Measurements from ENCODE around the gene NGRN. TPM values are rescaled to one million over a fixed set of nuclear protein-coding genes. Genes with fewer than 3 reads are reported as not detected.
"Not testable (repeated sequence)": the region's sequence is repeated elsewhere in the genome, so short reads cannot be mapped to it uniquely, and the experiment has no call there.

NGRN gene
- total RNA-seq, 1 donor, result 68.4 TPM

DNA sequence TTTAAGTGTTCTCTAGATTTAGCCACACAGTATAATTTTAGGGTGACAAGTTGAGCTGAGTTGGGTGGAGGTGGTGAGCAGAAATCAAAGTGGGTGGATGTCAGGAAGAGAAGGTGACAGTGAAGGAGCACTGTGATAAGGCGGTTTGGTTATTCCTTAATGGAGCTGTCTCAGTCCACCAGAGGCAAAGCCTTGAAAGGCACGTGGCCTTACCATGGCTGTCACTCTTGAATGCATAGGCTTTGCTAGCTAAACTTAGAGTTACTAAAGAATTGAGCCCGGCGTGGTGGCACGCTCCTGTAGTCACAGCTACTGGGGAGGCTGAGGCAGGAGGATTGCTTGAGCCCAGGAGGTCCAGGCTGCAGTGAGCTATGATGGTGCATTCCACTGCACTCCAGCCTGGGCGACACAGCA, 16.7 kb upstream of the NGRN start:
- no peaks in the 10 kb centered on the region for H3K36me3 ChIP-seq (ENCODE audit: insufficient read depth, low read length)
- H3K27me3 ChIP-seq (ENCODE audit: insufficient read depth, low read length), result peaks cover 4% of the 10 kb centered on the region
- H3K79me2 ChIP-seq (ENCODE audit: insufficient read depth, low read length), result no peaks in the 10 kb centered on the region
- no peak for TF ChIP-seq CTCF (IDR thresholded peaks at IDR 0.05; ENCODE audit: extremely low read depth, low read depth, low read length)
- H3K9me3 ChIP-seq (ENCODE audit: low read depth, low read length), result no peaks in the 10 kb centered on the region
- H3K27ac ChIP-seq (ENCODE audit: low read depth, low read length), result no peak overlapping the region
- H3K4me2 ChIP-seq (ENCODE audit: insufficient read depth, low read length), result peak overlapping the region; percentile 87
- peak overlapping the region; percentile 96 for H2AFZ ChIP-seq (ENCODE audit: low read length)
- no peak for DNase-seq (ENCODE audit: insufficient read length, low spot score, missing footprints)
- H3K4me3 ChIP-seq (ENCODE audit: insufficient read depth, low read length), result peak overlapping the region; percentile 82
- H3K4me1 ChIP-seq (ENCODE audit: insufficient read depth, low read length), result peaks cover 5% of the 10 kb centered on the region
- no peaks in the 10 kb centered on the region for H4K20me1 ChIP-seq (ENCODE audit: insufficient read depth, low read length)

DNA sequence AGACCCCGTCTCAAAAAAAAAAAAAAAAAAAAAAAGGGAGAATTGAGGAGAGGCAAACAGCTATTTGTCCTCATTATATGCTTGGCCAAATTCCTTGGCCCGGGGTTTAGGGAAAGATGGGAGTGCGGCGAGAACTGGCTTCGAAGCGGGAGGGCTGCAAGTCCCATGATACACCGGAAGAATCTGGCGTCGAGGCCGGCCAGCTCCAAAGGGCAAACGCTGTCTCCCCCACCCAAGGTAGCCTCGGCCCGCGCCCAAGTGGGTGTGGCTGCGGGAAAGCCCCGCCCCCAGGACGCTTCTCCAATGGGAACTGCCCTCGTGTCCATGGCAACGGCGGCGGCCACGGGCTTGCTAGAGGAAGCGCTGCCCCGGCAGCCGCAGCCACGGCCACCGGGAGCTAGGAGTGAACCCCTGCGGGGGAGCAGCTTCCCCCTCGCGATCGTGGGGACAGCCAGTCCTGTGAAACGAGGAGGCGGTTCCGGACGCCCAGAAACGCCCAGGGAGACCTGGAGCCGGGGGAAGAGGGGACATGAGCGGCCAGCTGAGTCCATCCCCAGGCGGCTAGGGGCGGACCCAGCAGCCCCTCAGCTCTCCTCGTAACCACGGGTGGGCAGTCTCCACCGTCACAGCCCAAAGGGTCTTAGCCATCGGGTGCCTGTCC, 16.1 kb upstream of the NGRN start, which contains the start of gene TTLL13:
Gene TTLL13, plus strand, starts transcription at position 354 of the 661 bp plus-strand sequence. CDS start 1,075 bp downstream, outside the sequence.
- Histone ChIP-seq H3K27ac (ENCODE audit: low read depth, low read length) (no peak within 1 kb of the TSS), H3K9me3 (ENCODE audit: low read depth, low read length) (no peaks in the 10 kb centered on the region)
- peak; percentile 96 for DNase-seq (ENCODE audit: insufficient read length, low spot score, missing footprints)

GRCh38 chr15:90257776-90258175, 7.7 kb upstream of the NGRN start:
- DNase-seq (ENCODE audit: insufficient read length, low spot score, missing footprints), result no peak
- Histone ChIP-seq H3K9me3 (ENCODE audit: low read depth, low read length) (no peaks in the 10 kb centered on the region), H3K27me3 (ENCODE audit: insufficient read depth, low read length) (no peaks in the 10 kb centered on the region), H2AFZ (ENCODE audit: low read length) (no peak overlapping the region), H3K4me3 (ENCODE audit: insufficient read depth, low read length) (no peak overlapping the region), H3K27ac (ENCODE audit: low read depth, low read length) (no peak overlapping the region), H4K20me1 (ENCODE audit: insufficient read depth, low read length) (no peaks in the 10 kb centered on the region), H3K36me3 (ENCODE audit: insufficient read depth, low read length) (no peaks in the 10 kb centered on the region), H3K4me2 (ENCODE audit: insufficient read depth, low read length) (no peak overlapping the region), H3K79me2 (ENCODE audit: insufficient read depth, low read length) (no peaks in the 10 kb centered on the region), H3K4me1 (ENCODE audit: insufficient read depth, low read length) (peaks cover 12% of the 10 kb centered on the region)
- TF ChIP-seq CTCF (IDR thresholded peaks at IDR 0.05; ENCODE audit: extremely low read depth, low read depth, low read length), result no peak

More for the DNA sequence above, 16.1 kb upstream of the NGRN start, which contains the start of gene TTLL13:
- Histone ChIP-seq H3K79me2 (ENCODE audit: insufficient read depth, low read length) (no peaks in the 10 kb centered on the region), H3K27me3 (ENCODE audit: insufficient read depth, low read length) (peaks cover 4% of the 10 kb centered on the region), H2AFZ (ENCODE audit: low read length) (peak within 1 kb of the TSS; percentile 96), H3K36me3 (ENCODE audit: insufficient read depth, low read length) (no peaks in the 10 kb centered on the region), H3K4me2 (ENCODE audit: insufficient read depth, low read length) (peak within 1 kb of the TSS; percentile 87), H3K4me3 (ENCODE audit: insufficient read depth, low read length) (peak within 1 kb of the TSS; percentile 82), H4K20me1 (ENCODE audit: insufficient read depth, low read length) (no peaks in the 10 kb centered on the region), H3K4me1 (ENCODE audit: insufficient read depth, low read length) (peaks cover 5% of the 10 kb centered on the region)
- no peak for TF ChIP-seq CTCF (IDR thresholded peaks at IDR 0.05; ENCODE audit: extremely low read depth, low read depth, low read length)

DNA sequence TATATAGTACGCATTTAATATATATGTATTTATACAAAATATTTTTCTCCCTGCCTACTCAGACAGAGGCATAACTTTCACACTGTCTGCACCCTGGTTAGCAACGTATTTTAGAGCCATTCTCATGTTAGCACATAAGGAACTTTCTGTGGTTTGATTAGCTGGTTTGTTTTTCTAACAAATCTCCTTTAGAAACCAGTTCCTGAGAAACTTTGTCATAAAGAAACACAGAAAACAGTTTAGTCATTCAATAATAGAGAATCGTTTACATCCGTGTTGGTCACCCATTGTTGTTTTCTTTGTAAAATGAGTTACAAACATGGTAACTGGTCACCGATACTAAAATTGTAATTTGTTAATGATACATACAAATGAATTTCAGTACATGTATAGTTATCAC, 5.9 kb upstream of the NGRN start:
- Histone ChIP-seq H3K9me3 (ENCODE audit: low read depth, low read length) (no peaks in the 10 kb centered on the region), H2AFZ (ENCODE audit: low read length) (no peak overlapping the region), H3K27me3 (ENCODE audit: insufficient read depth, low read length) (no peaks in the 10 kb centered on the region), H4K20me1 (ENCODE audit: insufficient read depth, low read length) (no peaks in the 10 kb centered on the region), H3K36me3 (ENCODE audit: insufficient read depth, low read length) (no peaks in the 10 kb centered on the region), H3K4me1 (ENCODE audit: insufficient read depth, low read length) (peaks cover 15% of the 10 kb centered on the region), H3K27ac (ENCODE audit: low read depth, low read length) (no peak overlapping the region), H3K79me2 (ENCODE audit: insufficient read depth, low read length) (no peaks in the 10 kb centered on the region), H3K4me2 (ENCODE audit: insufficient read depth, low read length) (peak overlapping the region; percentile 0), H3K4me3 (ENCODE audit: insufficient read depth, low read length) (no peak overlapping the region)
- no peak for TF ChIP-seq CTCF (IDR thresholded peaks at IDR 0.05; ENCODE audit: extremely low read depth, low read depth, low read length)
- DNase-seq (ENCODE audit: insufficient read length, low spot score, missing footprints), result no peak

DNA sequence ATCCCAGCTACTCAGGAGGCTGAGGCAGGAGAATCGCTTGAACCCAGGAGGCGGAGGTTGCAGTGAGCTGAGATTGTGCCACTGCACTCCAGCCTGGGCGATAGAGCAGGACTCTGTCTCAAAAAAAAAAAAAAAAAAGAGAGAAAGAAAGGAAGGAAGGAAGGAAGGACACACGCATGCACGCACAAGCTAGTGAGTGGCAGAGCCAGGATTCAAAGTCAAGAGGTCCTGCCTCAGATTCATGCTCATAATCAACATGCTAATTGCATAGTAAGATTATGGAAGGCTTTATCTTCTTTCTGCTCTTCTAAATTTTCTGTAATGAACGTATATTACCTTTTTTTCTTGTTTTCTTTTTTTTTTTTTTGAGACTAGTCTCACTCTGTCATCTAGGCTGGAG, 4.7 kb upstream of the NGRN start:
- not testable (repeated sequence) for H3K36me3 ChIP-seq (ENCODE audit: insufficient read depth, low read length); H3K27me3 ChIP-seq (ENCODE audit: insufficient read depth, low read length); H3K4me2 ChIP-seq (ENCODE audit: insufficient read depth, low read length); H3K79me2 ChIP-seq (ENCODE audit: insufficient read depth, low read length); DNase-seq (ENCODE audit: insufficient read length, low spot score, missing footprints); H3K4me3 ChIP-seq (ENCODE audit: insufficient read depth, low read length); H2AFZ ChIP-seq (ENCODE audit: low read length); H3K27ac ChIP-seq (ENCODE audit: low read depth, low read length); H4K20me1 ChIP-seq (ENCODE audit: insufficient read depth, low read length); H3K9me3 ChIP-seq (ENCODE audit: low read depth, low read length)
- H3K4me1 ChIP-seq (ENCODE audit: insufficient read depth, low read length), result peaks cover 23% of the 10 kb centered on the region

Data from osteoblast (primary cell).